Esophagus muscularis mucosa (tissue), 4 donors: ENCODE results near the gene OSBPL10. TPM values are rescaled to one million over a fixed set of nuclear protein-coding genes. Genes with fewer than 3 reads are reported as not detected.

Experiments used
- DNase-seq: peaks from one replicate; pipeline ENCODE4 v3.0.0-alpha.2; 2017; ENCODE audit errors: extremely low spot score
- H3K27ac ChIP-seq, 4 donors: fragments of 200-600 bp; sonication (generic); replicated peaks in 1 of 4; 1 replicate in 3 of 4; 2 replicates in 1 of 4; pipeline ENCODE4 v1.5.1; 2016 to 2019; ENCODE audit warnings: mild to moderate bottlenecking in 1 of 4
- H3K27me3 ChIP-seq, 4 donors: fragments of 200-600 bp; sonication (generic); one replicate each; pipeline versions ENCODE4 v1.5.1 to v1.6.0; 2016 to 2019
- H3K36me3 ChIP-seq, 4 donors: fragments of 200-600 bp; sonication (generic); one replicate each; pipeline ENCODE4 v1.5.1; 2016 to 2019
- H3K4me1 ChIP-seq, 4 donors: fragments of 200-600 bp; sonication (generic); one replicate each; pipeline ENCODE4 v1.5.1; 2016 to 2019
- H3K4me3 ChIP-seq, 4 donors: fragments of 200-600 bp; sonication (generic); 1 replicate in 2 of 4; 2 replicates in 2 of 4; pipeline ENCODE4 v1.5.1; 2016 to 2019; ENCODE audit warnings: mild to moderate bottlenecking in 4 of 4, moderate library complexity in 1 of 4
- H3K9me3 ChIP-seq, 4 donors: fragments of 200-600 bp; sonication (generic); 1 replicate in 3 of 4; 2 replicates in 1 of 4; pipeline ENCODE4 v1.5.1; 2016 to 2019
- EP300 ChIP-seq: sonication (generic); formaldehyde crosslinking; IDR thresholded peaks from one replicate; pipeline ENCODE4 v1.6.1; 2017; ENCODE audit warnings: antibody characterized with exemption
- POLR2A ChIP-seq: fragments of 450-650 bp; IDR thresholded peaks from one replicate; pipeline ENCODE4 v1.6.1; 2017; ENCODE audit warnings: antibody characterized with exemption, moderate library complexity, mild to moderate bottlenecking, low read depth
- POLR2AphosphoS5 ChIP-seq, 2 donors: sonication (generic); formaldehyde crosslinking; IDR thresholded peaks; one replicate each; pipeline ENCODE4 v1.6.1; 2017; ENCODE audit warnings: antibody characterized with exemption in 2 of 2
- WGBS: methylation state at CpG from one replicate; pipeline ENCODE4 v1.1.5; 2018; 5-methylcytosine and 5-hydroxymethylcytosine counted together
- intact Hi-C: fragments of 100-400 bp; cut with DNase I; formaldehyde crosslinking; loops from one replicate; pipeline ENCODE4 v1.15.1; 2023
- total RNA-seq, 4 donors: library from RNA; depleted of rRNA; stranded (reverse); fragments of >200 nt; gene quantifications; one replicate each; pipeline versions ENCODE4 v1.1.0 to v1.2.1, GENCODE V29; 2016
- TF ChIP-seq, protein P1 (sequence below), 3 experiments: fragments of 200-600 bp in 2 of 3; fragments of 450-650 bp in 1 of 3; sonication (generic) in 2 of 3; IDR thresholded peaks; one replicate each; pipeline ENCODE4 v1.5.1; 2017 to 2019; ENCODE audit warnings: antibody characterized with exemption in 3 of 3, mild to moderate bottlenecking in 2 of 3, moderate library complexity in 1 of 3

OSBPL10 gene
- total RNA-seq, 4 donors from 2014 or later: 6.3 to 12.2 (median 7.6) TPM

DNA sequence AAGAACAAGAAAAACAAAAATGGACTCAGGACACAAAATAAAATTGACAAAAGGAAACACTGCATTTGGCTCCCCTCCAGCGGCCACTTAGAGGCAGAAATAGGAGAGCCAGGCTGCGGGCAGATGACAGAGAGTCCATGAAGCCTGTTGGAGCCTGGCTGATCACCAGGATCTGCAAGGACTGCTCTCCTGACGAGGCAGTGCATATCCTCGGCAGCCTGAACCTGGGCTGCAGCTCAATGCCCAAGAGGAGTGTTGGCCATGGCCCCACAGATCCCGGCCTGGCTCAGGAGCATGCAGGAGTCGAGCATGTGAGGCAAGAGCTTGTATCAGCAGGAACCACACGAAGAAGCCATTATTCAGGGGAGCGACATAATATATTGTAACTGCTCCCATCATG is 248.5 kb downstream of the OSBPL10 start:
- Histone ChIP-seq H3K9me3 (no peaks in the 10 kb centered on the region), H3K4me1 (peaks cover 5 to 16% (median 13%) of the 10 kb centered on the region in 4 donors), H3K4me3 (no peak overlapping the region), H3K27ac (no peak overlapping the region), H3K36me3 (no peaks in the 10 kb centered on the region), H3K27me3 (no peaks in the 10 kb centered on the region)
- DNase-seq: no peak
- 93% methylated on average over 3 of the region's 8 CpGs for WGBS
- TF ChIP-seq EP300: no peak
- TF ChIP-seq POLR2AphosphoS5 (IDR thresholded peaks at IDR 0.05): no peak
- TF ChIP-seq, protein P1, sequence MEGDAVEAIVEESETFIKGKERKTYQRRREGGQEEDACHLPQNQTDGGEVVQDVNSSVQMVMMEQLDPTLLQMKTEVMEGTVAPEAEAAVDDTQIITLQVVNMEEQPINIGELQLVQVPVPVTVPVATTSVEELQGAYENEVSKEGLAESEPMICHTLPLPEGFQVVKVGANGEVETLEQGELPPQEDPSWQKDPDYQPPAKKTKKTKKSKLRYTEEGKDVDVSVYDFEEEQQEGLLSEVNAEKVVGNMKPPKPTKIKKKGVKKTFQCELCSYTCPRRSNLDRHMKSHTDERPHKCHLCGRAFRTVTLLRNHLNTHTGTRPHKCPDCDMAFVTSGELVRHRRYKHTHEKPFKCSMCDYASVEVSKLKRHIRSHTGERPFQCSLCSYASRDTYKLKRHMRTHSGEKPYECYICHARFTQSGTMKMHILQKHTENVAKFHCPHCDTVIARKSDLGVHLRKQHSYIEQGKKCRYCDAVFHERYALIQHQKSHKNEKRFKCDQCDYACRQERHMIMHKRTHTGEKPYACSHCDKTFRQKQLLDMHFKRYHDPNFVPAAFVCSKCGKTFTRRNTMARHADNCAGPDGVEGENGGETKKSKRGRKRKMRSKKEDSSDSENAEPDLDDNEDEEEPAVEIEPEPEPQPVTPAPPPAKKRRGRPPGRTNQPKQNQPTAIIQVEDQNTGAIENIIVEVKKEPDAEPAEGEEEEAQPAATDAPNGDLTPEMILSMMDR (IDR thresholded peaks at IDR 0.05): no peak
- TF ChIP-seq POLR2A: no peak
- intact Hi-C loops: no loop called here

DNA sequence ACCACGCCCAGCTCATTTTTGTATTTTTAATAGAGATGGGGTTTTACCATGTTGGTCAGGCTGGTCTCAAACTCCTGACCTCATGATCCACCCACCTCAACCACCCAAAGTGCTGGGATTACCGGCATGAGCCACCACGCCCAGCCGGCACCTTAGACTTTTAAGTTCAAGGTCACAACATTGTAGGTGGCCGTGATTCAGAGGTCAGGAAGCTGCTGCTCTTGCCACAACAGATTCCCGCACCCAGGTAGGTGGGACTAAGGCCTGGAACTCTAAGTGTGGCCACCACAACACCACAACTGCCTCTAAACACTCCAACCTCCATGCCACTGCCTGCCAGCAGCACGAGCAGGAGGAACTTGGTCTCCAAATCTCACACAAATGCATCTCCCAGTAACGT is 251.5 kb downstream of the OSBPL10 start:
- Histone ChIP-seq H3K4me1 (peaks cover 5 to 16% (median 13%) of the 10 kb centered on the region in 4 donors), H3K4me3 (no peak overlapping the region), H3K36me3 (no peaks in the 10 kb centered on the region), H3K27ac (no peak overlapping the region), H3K27me3 (no peaks in the 10 kb centered on the region), H3K9me3 (no peaks in the 10 kb centered on the region)
- TF ChIP-seq, protein P1 (IDR thresholded peaks at IDR 0.05): no peak
- no peak for TF ChIP-seq POLR2A
- TF ChIP-seq EP300: no peak
- no peak for TF ChIP-seq POLR2AphosphoS5 (IDR thresholded peaks at IDR 0.05)
- no peak for DNase-seq
- intact Hi-C loops: no loop called here
- 84% methylated on average over 8 of the region's 8 CpGs for WGBS

GRCh38 chr3:31729082-31729481 is 252.0 kb downstream of the OSBPL10 start:
- Histone ChIP-seq H3K27ac (no peak overlapping the region), H3K9me3 (no peaks in the 10 kb centered on the region), H3K4me1 (peaks cover 5 to 13% (median 12%) of the 10 kb centered on the region in 4 donors), H3K36me3 (no peaks in the 10 kb centered on the region), H3K27me3 (no peaks in the 10 kb centered on the region), H3K4me3 (no peak overlapping the region)
- WGBS: 87% methylated on average over 3 of the region's 3 CpGs
- no peak for DNase-seq
- intact Hi-C loops: no loop called here
- TF ChIP-seq POLR2A (no peak), POLR2AphosphoS5 (IDR thresholded peaks at IDR 0.05) (no peak), EP300 (no peak)
- TF ChIP-seq, protein P1 (IDR thresholded peaks at IDR 0.05): no peak

DNA sequence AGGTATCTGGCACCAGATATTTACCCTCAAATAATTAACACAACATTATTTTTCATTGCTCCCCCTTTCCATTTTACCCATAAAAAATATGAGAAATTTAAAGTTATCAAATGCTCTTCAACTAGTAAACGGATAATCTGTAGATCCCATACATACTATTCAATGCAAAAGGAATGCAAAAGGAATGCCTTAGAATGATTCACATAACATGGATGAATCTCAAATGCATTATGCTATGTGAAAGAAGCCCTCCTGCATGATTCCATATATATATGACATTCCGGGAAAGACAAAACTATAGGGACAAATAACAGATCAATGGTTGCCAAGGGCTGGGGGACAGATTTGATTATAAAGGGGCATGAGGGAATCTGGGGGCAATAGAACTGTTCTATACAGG is 252.7 kb downstream of the OSBPL10 start:
- Histone ChIP-seq H3K4me1 (peaks cover 4 to 7% (median 6%) of the 10 kb centered on the region in 4 donors), H3K27ac (no peak overlapping the region), H3K27me3 (no peaks in the 10 kb centered on the region), H3K4me3 (no peak overlapping the region), H3K9me3 (no peaks in the 10 kb centered on the region), H3K36me3 (no peaks in the 10 kb centered on the region)
- intact Hi-C loops: no loop called here
- WGBS: 98% methylated on average over 2 of the region's 2 CpGs
- TF ChIP-seq POLR2A (no peak), POLR2AphosphoS5 (IDR thresholded peaks at IDR 0.05) (no peak), EP300 (no peak)
- TF ChIP-seq, protein P1 (IDR thresholded peaks at IDR 0.05): no peak
- no peak for DNase-seq

GRCh38 chr3:31725976-31726375 is 255.1 kb downstream of the OSBPL10 start:
- Histone ChIP-seq H3K27ac (no peak overlapping the region), H3K36me3 (no peaks in the 10 kb centered on the region), H3K4me3 (no peak overlapping the region), H3K27me3 (no peaks in the 10 kb centered on the region), H3K9me3 (no peaks in the 10 kb centered on the region), H3K4me1 (no peaks in the 10 kb centered on the region)
- no peak for DNase-seq
- WGBS: 96% methylated on average over 4 of the region's 4 CpGs
- TF ChIP-seq EP300 (no peak), POLR2A (no peak), POLR2AphosphoS5 (IDR thresholded peaks at IDR 0.05) (no peak)
- TF ChIP-seq, protein P1 (IDR thresholded peaks at IDR 0.05): no peak
- intact Hi-C loops: no loop called here
